GM10266 (cell line): ENCODE measurements around the gene GSTM1.

Experiments used
- DNase-seq: peaks from one replicate; pipeline ENCODE4 v3.0.0; 2012; ENCODE audit errors: extremely low spot score
- CTCF ChIP-seq: IDR thresholded peaks from 2 replicates; pipeline ENCODE4 v1.5.1; 2012; ENCODE audit warnings: mild to moderate bottlenecking, low read depth; ENCODE audit not compliant: control insufficient read depth, insufficient read depth; ENCODE audit errors: missing control alignments

Gene GSTM1

GRCh38 chr1:109730666-109731065, 43.0 kb downstream of the GSTM1 start:
- TF ChIP-seq CTCF = no peak
- DNase-seq = no peak

GRCh38 chr1:109732390-109732881, 44.8 kb downstream of the GSTM1 start:
- no peak for TF ChIP-seq CTCF
- no peak for DNase-seq

- TF ChIP-seq CTCF = no peak
- no peak for DNase-seq
Observed at GRCh38 chr1:109733236-109733870, 45.7 kb downstream of the GSTM1 start.

GRCh38 chr1:109739738-109740614, 52.4 kb downstream of the GSTM1 start:
- DNase-seq = peak; percentile 83
- no peak for TF ChIP-seq CTCF

- no peak for TF ChIP-seq CTCF
- DNase-seq = no peak
Observed at GRCh38 chr1:109740615-109741373, 53.2 kb downstream of the GSTM1 start, which contains the start of gene GSTM3. TSS of gene GSTM3 (minus strand) at chr1:109741038. CDS start at chr1:109740287, 751 bp downstream.
